Measurements from ENCODE around the gene GSE1.

GSE1 gene

GRCh38 chr16:85569039-85569614 lies 44.0 kb upstream of the GSE1 start:
- Histone ChIP-seq H3K27me3 (ENCODE audit: control insufficient read depth, low read length) (peaks cover 25% of the 10 kb centered on the region), H3K4me3 (ENCODE audit: low read length) (peak overlapping the region; percentile 11; the same call in 1 of the 2 replicates), H4K20me1 (ENCODE audit: control insufficient read depth, insufficient read depth, low read depth, low read length) (peaks cover 11% of the 10 kb centered on the region), H3K9me2 (replicated peaks; ENCODE audit: control insufficient read depth, low read length) (no peaks in the 10 kb centered on the region), H3K79me2 (ENCODE audit: control insufficient read depth, low read length) (peaks cover 4% of the 10 kb centered on the region; the same call in 1 of the 2 replicates), H3K9me3 (ENCODE audit: control insufficient read depth, insufficient read depth, low read length) (no peaks in the 10 kb centered on the region), H3K4me2 (ENCODE audit: low read length) (peak overlapping the region; percentile 46), H3K36me3 (ENCODE audit: control insufficient read depth, low read length) (no peaks in the 10 kb centered on the region), H3F3A (ENCODE audit: control insufficient read depth, insufficient read depth) (no peaks in the 10 kb centered on the region), H3K27ac (ENCODE audit: low read depth, low read length) (no peak overlapping the region), H3K4me1 (ENCODE audit: control insufficient read depth, low read length) (peaks cover 39% of the 10 kb centered on the region)
- TF ChIP-seq EZH2phosphoT487 (IDR thresholded peaks at IDR 0.05; ENCODE audit: borderline replicate concordance, low read length): no peak
- TF ChIP-seq, protein P1, sequence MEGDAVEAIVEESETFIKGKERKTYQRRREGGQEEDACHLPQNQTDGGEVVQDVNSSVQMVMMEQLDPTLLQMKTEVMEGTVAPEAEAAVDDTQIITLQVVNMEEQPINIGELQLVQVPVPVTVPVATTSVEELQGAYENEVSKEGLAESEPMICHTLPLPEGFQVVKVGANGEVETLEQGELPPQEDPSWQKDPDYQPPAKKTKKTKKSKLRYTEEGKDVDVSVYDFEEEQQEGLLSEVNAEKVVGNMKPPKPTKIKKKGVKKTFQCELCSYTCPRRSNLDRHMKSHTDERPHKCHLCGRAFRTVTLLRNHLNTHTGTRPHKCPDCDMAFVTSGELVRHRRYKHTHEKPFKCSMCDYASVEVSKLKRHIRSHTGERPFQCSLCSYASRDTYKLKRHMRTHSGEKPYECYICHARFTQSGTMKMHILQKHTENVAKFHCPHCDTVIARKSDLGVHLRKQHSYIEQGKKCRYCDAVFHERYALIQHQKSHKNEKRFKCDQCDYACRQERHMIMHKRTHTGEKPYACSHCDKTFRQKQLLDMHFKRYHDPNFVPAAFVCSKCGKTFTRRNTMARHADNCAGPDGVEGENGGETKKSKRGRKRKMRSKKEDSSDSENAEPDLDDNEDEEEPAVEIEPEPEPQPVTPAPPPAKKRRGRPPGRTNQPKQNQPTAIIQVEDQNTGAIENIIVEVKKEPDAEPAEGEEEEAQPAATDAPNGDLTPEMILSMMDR (IDR thresholded peaks at IDR 0.05; ENCODE audit: low read depth, low read length, poor library complexity, severe bottlenecking): no peak

DNA sequence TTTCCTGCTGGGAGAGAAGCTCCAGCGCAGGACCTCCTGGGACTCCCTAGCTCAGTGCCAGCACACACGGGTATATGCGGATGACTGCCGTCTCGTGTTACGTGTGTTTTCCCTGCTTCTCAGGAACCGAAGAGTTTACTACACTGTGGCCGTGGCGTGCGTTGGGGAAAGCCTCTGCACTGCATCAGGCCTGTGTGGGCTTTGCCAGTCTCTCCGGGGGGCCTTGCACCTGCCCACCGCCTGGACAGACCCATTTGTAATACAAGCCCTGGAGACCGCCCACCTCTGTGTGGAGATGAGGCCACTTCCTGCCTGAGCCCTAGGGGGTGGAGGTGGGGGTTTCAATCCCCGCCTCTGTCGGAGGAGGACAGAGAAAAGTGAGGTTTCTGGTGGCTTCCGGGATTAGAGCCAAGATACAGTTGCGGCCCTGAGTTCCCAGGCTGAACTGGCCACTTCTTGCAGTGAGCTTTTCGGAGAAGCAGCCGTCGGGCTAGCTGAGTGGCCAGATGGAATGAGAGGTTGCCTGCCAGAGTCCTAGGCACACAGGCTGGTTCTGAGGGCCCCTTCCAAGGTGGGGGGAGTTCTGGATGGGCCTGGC lies 43.4 kb upstream of the GSE1 start:
- TF ChIP-seq, protein P1 (IDR thresholded peaks at IDR 0.05; ENCODE audit: low read depth, low read length, poor library complexity, severe bottlenecking): no peak
- Histone ChIP-seq H4K20me1 (ENCODE audit: control insufficient read depth, insufficient read depth, low read depth, low read length) (peaks cover 11% of the 10 kb centered on the region), H3K4me3 (ENCODE audit: low read length) (peak overlapping the region; percentile 11), H3K27ac (ENCODE audit: low read depth, low read length) (no peak overlapping the region), H3K4me1 (ENCODE audit: control insufficient read depth, low read length) (peaks cover 39% of the 10 kb centered on the region), H3F3A (ENCODE audit: control insufficient read depth, insufficient read depth) (no peaks in the 10 kb centered on the region), H3K9me3 (ENCODE audit: control insufficient read depth, insufficient read depth, low read length) (no peaks in the 10 kb centered on the region), H3K79me2 (ENCODE audit: control insufficient read depth, low read length) (peaks cover 2% of the 10 kb centered on the region; the same call in 1 of the 2 replicates), H3K27me3 (ENCODE audit: control insufficient read depth, low read length) (peaks cover 25% of the 10 kb centered on the region), H3K36me3 (ENCODE audit: control insufficient read depth, low read length) (no peaks in the 10 kb centered on the region), H3K4me2 (ENCODE audit: low read length) (peak overlapping the region; percentile 46), H3K9me2 (replicated peaks; ENCODE audit: control insufficient read depth, low read length) (no peaks in the 10 kb centered on the region)

GRCh38 chr16:85570213-85570734 lies 42.8 kb upstream of the GSE1 start:
- peak overlapping the region; percentile 46 for H3K4me2 ChIP-seq (ENCODE audit: low read length)
- H3K9me2 ChIP-seq (replicated peaks; ENCODE audit: control insufficient read depth, low read length): no peaks in the 10 kb centered on the region
- H3K36me3 ChIP-seq (ENCODE audit: control insufficient read depth, low read length): no peaks in the 10 kb centered on the region
- TF ChIP-seq, protein P1 (IDR thresholded peaks at IDR 0.05; ENCODE audit: low read depth, low read length, poor library complexity, severe bottlenecking): no peak
- no peak for TF ChIP-seq EZH2phosphoT487 (IDR thresholded peaks at IDR 0.05; ENCODE audit: borderline replicate concordance, low read length)
- peaks cover 13% of the 10 kb centered on the region for H4K20me1 ChIP-seq (ENCODE audit: control insufficient read depth, insufficient read depth, low read depth, low read length)
- H3K27me3 ChIP-seq (ENCODE audit: control insufficient read depth, low read length): peaks cover 25% of the 10 kb centered on the region
- H3K4me3 ChIP-seq (ENCODE audit: low read length): peak overlapping the region; percentile 11; the same call in 1 of the 2 replicates
- peaks cover 2% of the 10 kb centered on the region; the same call in 1 of the 2 replicates for H3K79me2 ChIP-seq (ENCODE audit: control insufficient read depth, low read length)
- H3F3A ChIP-seq (ENCODE audit: control insufficient read depth, insufficient read depth): no peaks in the 10 kb centered on the region
- H3K27ac ChIP-seq (ENCODE audit: low read depth, low read length): no peak overlapping the region
- H3K4me1 ChIP-seq (ENCODE audit: control insufficient read depth, low read length): peaks cover 39% of the 10 kb centered on the region
- no peaks in the 10 kb centered on the region for H3K9me3 ChIP-seq (ENCODE audit: control insufficient read depth, insufficient read depth, low read length)

All from DOHH2 (cell line).